Fibroblast of pulmonary artery (primary cell): ENCODE data around the gene IGFBP1.

Experiments used
- DNase-seq: peaks from one replicate; pipeline ENCODE4 v3.0.0-alpha.2; 2010; ENCODE audit warnings: low read depth
- H3K4me3 ChIP-seq: replicated peaks from 2 replicates; pipeline ENCODE4 v1.5.1; 2011; ENCODE audit warnings: low read depth, mild to moderate bottlenecking, control low read depth, low read length, moderate library complexity
- TF ChIP-seq, protein P1 (sequence below): IDR thresholded peaks from 2 replicates; pipeline ENCODE4 v1.5.1; 2011; ENCODE audit warnings: mild to moderate bottlenecking, control low read depth, low read length, inconsistent platforms; ENCODE audit errors: missing control alignments

IGFBP1 gene

DNA sequence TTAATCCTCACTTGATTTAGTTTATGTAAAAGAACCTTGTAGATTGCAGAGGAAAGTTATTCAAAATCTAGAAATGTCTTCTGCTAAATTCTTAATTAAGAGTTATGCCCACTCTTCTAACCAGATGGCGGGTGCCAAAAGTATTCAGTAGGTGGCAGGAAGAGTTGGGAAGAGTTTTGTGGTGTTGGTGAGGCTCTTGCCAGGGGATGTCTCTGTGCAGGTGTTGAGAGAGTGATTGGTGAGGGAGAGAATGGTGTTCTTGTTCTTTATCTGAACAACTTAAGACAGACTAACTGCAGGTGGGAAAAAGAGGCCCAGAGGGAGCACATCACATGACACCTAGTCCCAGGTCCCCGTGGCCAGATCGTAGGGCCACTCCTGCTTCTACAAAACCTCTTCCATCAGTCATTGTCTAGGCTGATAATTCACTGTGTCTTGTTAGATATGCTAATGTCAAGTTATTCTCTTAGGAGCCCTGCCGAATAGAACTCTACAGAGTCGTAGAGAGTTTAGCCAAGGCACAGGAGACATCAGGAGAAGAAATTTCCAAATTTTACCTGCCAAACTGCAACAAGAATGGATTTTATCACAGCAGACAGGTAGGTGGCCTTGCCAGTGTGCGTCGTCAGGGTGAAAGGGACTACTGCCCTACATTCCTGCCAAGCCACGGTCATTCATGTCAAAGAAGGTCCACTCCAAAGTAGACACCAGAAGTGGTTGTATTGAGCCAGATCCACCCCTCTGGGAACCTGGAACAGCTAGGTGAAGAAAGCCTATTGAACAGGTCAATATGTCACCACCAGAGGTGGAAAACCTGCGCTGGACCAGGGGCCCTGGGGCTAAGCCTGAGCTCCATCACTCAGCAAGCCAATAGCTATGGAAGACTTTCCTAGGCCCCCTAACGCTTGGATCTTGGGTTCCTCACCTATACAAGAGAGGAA is 3.4 kb downstream of the IGFBP1 start:
- DNase-seq, result no peak
- H3K4me3 ChIP-seq, result no peak overlapping the region
- TF ChIP-seq, protein P1, sequence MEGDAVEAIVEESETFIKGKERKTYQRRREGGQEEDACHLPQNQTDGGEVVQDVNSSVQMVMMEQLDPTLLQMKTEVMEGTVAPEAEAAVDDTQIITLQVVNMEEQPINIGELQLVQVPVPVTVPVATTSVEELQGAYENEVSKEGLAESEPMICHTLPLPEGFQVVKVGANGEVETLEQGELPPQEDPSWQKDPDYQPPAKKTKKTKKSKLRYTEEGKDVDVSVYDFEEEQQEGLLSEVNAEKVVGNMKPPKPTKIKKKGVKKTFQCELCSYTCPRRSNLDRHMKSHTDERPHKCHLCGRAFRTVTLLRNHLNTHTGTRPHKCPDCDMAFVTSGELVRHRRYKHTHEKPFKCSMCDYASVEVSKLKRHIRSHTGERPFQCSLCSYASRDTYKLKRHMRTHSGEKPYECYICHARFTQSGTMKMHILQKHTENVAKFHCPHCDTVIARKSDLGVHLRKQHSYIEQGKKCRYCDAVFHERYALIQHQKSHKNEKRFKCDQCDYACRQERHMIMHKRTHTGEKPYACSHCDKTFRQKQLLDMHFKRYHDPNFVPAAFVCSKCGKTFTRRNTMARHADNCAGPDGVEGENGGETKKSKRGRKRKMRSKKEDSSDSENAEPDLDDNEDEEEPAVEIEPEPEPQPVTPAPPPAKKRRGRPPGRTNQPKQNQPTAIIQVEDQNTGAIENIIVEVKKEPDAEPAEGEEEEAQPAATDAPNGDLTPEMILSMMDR, result no peak

DNA sequence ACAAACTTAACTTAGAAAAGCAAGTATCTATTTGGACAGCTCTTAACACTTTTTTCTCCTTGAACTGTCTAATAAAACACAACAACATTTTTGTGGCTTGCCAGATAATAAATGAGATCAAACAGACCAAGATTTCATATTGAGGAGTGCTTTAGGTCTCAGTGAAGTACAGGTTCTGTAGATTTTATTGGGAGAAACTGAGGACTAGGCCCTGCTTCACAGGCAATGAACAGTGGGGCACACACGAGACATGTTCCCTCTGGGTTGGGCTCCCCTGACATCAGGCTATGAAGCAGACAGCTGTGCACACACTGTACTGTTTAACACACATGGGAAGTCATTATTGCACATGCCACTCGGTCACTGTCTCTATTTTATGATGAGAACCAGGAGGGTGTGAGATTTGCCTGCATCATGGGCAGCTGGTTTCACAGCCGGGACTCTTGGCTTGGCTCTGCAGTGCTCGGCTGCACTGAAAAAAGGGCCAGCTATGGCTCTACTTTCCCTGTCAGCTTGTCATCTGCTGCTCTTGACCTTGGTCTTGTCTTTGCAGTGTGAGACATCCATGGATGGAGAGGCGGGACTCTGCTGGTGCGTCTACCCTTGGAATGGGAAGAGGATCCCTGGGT is 4.2 kb downstream of the IGFBP1 start:
- H3K4me3 ChIP-seq, result no peak overlapping the region
- no peak for DNase-seq
- TF ChIP-seq, protein P1, result no peak

DNA sequence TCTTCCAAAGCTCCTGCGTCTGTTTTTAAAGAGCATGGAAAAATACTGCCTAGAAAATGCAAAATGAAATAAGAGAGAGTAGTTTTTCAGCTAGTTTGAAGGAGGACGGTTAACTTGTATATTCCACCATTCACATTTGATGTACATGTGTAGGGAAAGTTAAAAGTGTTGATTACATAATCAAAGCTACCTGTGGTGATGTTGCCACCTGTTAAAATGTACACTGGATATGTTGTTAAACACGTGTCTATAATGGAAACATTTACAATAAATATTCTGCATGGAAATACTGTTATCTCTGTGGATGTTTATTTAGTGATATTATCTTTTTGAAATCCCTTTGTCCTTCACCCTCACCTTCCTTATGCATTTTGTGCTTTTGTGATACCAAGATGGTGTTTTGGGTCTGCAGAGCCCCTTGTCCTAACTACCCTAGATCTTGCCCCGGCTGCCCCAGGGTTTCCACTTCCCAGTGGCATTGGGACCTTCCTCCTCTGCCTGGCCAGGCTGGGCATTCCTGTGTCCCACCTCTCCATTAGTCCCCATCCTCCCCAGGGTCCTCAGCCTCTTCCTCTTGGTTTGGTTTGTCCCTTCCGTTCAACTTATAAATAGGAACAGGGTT is 5.2 kb downstream of the IGFBP1 start:
- no peak overlapping the region for H3K4me3 ChIP-seq
- no peak for DNase-seq
- TF ChIP-seq, protein P1, result no peak

DNA sequence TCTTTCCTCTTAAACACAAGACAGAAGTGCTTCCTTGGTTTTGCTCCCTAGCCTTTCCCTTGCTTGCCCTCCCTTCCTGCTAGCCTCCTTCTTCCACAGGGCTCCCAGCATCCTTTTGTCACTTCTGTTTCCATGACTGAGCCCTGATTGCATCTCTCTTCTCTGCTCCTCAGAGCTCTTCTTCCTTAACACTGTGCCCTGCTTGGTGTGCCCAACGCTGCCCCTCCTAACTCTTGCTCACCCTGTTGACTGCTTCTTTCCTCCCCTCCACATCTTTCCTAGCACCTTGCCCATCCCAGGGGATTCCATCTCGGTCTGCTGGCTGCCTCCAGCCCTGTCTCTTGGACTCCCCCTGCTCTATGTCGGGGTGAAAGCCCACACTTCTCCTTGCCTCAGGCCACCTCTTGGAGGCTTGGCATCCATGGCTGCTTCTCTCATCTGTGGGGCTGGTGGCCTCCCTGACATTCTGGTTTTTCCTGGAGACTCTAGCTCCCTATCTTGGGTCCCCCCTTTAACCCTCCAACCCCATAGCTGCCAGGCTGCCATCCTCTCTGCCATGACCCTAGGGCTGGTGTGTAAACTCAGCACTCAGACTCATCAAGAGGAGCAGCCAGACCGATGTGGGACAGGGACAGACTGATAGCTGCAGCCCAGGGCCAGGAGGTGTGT is 5.8 kb downstream of the IGFBP1 start:
- DNase-seq, result no peak
- TF ChIP-seq, protein P1, result no peak
- H3K4me3 ChIP-seq, result no peak overlapping the region

DNA sequence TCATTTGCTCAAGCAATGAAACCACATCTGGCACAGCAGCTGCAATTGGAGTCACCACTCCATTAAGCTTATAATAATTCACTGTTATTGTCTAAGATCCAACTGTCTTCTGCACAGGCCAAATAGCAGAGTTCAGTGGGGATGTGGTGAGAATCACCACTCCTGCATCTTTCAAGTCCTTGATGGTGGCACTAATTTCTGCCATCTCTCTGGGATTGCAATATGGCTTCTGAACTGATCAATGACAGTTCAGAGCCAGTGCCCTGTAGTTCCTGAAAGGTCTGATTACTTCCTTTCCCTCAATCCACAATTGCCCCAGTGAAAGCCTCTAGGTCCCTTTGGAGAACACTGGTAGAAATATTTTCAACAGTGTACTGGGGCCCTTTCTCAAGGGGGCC is 6.4 kb downstream of the IGFBP1 start:
- TF ChIP-seq, protein P1, result no peak
- no peak for DNase-seq
- H3K4me3 ChIP-seq, result no peak overlapping the region

DNA sequence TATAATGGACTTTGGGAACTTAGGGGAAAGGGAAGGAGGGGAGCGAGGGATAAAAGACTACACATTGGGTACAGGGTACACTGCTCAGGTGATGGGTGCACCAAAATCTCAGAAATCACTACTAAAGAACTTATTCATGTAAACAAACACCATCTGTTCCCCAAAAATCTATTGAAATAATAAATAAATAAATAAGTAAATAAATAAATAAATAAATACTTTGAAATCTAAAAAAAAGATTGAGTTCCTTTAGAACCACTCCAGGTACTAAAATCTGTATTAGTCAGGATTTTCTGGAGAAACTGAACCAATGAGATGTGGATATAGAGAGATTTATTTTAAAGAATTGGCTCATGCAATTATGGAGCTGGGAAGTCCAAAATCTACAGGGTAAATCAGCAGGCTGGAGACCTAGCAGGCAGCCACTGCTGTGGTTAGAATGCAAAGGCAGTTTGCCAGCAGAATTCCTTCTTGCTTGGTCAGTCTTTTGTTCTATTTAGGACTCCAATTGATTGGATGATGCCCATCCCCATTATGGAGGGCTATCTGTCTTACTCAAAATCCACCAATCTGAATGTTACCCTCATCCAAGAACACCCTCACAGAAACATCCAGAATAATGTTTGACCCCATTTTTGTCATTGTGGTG is 8.9 kb downstream of the IGFBP1 start:
- TF ChIP-seq, protein P1, result no peak
- no peak overlapping the region for H3K4me3 ChIP-seq
- DNase-seq, result peak; percentile 87
